Retina (tissue), 1 donor: ENCODE results near the gene GALNT2.
A peak's percentile ranks its signal among the peaks of the same experiment; 100 is the strongest.

Experiments
- DNase-seq: peaks from one replicate; pipeline ENCODE4 v3.0.0-alpha.2; 2016

GALNT2 gene

GRCh38 chr1:230136453-230137336 lies 69.7 kb downstream of the GALNT2 start:
- DNase-seq = peak; percentile 70

GRCh38 chr1:230137337-230137815 lies 70.3 kb downstream of the GALNT2 start:
- no peak for DNase-seq

DNA sequence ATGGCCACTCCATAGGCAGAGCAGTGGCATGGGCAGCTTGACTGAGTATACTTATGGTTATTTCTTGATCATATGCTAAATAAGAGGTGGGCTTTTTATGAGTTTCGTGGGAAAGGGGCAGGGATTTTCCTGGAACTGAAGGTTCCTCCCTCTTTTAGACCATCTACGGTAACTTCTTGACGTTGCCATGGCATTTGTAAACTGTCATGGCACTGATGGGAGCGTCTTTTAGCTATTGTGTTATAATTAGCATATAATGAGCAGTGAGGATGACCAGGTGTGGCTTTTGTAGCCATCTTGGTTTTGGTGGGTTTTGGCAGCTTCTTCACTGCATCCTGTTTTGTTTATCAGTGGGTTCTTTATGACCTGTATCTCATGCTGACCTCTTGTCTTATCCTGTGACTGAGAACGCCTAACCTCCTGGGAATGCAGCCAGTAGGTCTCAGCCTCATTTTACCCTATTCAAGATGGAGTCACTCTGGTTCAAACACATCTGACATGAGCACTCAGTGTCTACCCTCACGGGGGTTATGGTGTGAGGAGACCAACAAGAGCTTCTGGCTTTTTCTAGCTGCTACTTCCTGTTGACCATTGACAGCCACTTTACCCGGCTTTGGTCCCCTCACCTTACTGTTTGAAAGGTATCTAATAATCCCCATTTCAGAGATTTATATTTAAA lies 71.7 kb downstream of the GALNT2 start:
- no peak for DNase-seq

- no peak for DNase-seq
These were observed 72.3 kb downstream of the GALNT2 start for GRCh38 chr1:230139315-230139714.

DNA sequence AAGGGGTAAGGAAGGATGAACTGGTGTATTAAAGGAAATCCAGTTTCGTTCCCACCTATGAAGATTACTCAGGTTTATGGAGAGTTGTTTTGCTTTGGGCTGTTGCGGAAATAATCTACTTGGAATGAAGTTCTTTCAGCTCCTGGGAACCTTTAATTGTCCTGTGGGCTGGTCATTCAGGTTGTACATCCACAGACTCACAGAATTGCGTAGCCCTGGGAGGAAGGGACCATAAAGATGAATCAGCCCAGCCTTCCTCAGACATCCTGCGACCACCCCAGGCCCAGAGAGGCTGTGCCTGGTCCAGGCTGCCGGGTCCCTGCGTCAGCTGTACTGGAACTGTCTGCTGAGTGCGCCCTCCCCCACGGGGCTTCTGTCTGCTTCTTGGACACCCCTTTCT lies 72.7 kb downstream of the GALNT2 start:
- DNase-seq = no peak

GRCh38 chr1:230140221-230141020 lies 73.4 kb downstream of the GALNT2 start:
- no peak for DNase-seq

DNA sequence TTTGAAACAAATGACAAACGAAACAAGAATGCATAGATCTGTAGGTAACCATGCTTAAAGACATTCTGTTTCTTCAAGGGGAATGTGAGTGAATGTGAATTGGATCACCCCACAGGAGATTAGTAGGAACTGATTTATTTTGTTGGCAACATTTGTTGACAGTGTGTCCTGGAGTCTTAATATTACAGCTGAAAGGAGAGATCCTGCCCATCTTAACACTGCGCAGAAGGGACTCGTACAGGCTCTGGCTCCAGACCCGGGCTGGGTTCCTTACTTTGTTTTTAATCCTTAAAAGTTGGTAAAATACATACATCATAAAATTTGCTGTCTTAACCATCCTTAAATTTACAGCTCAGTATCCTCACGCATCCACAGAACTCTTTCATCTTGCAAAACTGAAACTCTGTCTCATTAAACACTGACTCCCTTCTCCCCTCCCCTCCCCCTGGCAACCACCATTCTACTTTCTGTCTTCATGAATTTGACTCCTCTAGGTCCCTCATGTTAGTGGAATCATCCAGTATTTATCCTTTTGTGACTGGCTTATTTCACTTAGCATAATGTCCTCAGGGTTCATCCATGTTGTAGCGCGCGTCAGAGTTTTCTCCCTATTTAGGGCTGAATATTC lies 74.1 kb downstream of the GALNT2 start:
- no peak for DNase-seq

GRCh38 chr1:230141797-230142607 lies 75.0 kb downstream of the GALNT2 start:
- no peak for DNase-seq

GRCh38 chr1:230142608-230143210 lies 75.7 kb downstream of the GALNT2 start:
- no peak for DNase-seq

DNA sequence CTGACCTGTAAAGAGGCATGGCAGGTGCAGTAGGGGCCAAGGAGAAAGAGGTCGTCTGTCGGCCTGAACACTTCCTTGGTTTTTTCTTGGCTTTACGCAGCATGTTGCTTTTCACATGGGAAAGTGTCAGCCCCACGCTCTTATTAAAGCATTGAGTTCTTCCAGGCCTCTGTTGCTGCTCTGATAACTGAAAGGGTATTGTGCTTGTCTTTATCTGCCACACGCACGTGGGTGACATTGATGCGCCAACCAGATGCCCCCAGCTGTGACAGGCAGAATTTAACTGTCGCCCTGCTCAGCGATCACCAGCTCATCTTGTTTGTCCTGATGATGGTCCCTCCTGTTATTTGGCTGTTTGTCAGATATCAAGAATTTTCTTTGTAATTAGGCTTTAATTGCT lies 76.5 kb downstream of the GALNT2 start:
- DNase-seq = no peak

DNA sequence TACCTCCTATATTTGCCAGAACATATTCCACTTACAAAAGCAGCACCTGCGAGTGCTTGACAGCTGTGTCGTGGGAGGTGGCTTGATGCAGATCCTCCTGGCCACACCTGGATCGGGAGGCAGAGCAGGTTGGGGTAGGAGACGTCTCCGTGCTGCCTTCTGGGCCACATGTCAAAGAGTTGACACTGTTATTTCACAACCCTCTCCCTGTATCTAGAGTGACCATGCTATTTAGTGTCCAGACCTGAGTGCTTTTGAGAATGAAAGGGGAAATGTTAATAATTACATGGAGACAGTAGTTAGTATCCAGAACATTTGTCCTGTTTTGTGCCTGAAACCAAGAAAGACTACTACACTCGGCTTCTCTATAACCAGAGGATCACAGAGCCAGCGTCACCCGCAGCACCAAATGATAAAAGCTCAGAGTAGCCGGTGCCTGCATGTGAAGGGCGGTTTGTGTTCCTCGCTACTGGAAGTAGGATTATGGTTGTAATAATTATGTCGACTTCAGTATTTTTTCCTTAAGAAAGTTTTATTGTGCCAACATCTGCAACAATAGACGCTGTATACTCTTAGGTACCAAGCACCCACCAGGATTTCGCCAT lies 77.1 kb downstream of the GALNT2 start:
- no peak for DNase-seq

- no peak for DNase-seq
These were observed 77.9 kb downstream of the GALNT2 start for GRCh38 chr1:230144758-230145504.

DNA sequence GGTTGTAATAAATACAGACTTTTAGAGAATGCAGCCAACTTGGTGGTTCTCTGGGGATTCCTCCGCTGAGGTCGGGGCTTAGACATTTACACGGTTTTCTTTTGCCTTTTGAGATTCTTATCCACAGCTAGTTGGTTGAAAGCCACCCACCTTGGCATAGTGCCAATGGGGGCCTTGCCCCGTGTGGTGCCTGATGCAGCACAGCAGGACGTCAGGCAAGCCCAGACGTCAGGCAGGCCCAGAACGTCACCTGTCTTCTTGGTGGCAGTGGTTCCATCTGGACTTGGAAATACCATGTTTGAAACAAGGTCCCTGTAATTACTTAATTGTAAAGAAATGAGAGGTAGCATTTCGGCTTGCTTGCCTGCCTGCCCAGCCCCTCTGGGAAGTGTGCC lies 78.5 kb downstream of the GALNT2 start:
- no peak for DNase-seq

DNA sequence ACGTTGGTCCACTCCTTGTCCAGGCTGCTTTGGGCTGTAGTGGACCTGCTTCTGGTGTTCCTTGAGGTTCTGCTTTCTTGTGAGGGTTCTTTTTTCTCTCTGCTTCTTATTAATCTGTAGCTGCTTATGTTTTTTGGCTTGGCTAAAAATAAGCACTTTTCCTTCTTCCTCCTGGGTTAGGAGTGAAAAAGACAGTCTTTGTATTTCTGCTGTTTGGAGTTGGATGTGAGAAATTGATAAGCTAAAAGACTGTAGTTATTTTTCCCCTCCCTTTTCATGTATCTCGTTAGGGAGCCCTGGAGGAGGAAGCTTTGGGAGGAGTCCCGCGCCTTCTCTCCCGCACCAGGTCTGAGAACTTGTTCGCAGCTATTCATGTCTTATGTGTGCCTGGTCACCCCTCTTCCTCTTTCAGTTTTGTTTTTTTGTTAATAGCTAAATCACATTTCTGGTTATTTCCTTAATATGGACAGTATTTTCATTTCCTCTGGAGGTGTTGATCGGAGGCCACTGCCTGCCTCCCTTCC lies 79.0 kb downstream of the GALNT2 start:
- DNase-seq = no peak

DNA sequence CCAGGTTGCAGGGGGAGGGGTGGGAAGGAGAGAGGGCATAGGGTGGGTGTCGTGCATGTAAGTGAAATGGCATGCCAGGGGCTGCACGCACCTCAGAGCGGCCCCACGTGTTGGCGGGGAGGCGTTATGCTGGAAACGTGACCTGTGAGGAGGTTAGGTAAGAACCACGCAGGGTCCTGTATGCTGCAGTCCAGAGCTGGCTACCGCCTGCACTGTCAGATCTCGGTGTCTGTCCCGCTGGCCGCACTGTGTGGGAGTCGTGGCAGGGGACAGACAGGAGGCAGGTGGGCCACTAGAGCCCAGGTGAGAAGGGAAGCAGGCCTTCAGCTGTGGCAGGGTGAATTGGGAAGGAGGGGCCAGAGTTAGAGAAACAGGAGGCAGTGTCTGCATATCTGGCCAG lies 79.7 kb downstream of the GALNT2 start:
- DNase-seq = no peak

- DNase-seq = no peak
These were observed 80.5 kb downstream of the GALNT2 start for GRCh38 chr1:230147253-230148125.

DNA sequence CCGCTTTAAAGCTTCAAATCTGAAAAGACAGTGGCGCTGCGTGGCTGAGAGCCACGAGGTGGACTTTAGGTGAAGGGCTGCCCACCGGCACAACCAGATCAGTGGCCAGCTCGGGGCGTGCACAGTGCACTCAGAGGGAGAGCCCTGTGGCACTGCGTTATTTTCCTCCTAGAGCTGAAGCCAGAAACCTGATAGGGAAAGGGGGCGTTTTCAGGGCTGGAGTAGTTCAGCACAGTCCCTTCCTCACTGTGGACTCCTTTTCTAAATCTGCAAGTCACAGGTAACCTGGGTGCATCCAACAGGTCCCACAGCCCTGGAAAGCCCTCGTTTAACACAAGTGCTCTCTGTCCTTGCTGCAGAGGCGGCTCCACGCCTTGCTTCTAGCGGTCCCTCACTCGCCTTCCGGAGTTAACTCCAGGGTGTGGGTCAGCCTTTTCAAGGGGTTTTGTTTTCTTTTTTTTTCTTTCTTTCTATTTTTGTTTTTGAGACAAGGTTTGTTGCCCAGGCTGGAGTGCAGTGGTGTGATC lies 81.2 kb downstream of the GALNT2 start:
- DNase-seq = no peak

DNA sequence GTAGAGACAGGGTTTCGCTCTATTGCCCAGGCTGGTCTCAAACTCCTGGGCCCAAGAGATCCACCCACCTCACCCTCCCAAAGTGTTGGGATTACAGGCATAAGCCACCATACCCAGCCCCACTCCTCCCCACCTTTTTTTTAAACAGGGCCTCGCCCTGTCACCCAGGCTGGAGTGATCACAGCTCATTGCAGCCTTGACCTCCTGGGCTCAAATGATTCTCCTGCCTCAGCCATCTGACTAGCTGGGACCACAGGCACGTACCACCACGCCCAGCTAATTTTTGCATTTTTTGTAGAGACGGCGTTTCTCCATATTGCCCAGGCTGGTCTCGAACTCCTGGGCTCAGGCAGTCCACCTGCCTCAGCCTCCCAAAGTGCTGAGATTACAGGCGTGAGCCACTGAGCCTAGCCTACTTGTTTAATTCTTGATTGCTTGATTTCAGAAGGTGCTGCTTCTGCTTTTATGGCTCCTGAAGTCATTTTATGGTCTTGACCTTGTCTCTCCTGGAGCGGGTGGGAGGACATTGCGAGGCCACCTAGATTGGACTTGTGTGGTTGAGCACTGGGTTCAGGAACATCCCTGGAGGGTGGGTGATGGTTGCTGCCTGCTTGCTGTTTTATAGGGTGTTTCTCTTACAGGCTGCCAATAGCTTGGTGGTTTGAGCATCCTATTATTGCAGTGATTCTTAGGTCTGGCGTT lies 81.9 kb downstream of the GALNT2 start:
- no peak for DNase-seq
